GM23338 (cell line): Measurements from ENCODE around the gene MBNL3.

Experiments used
- CTCF ChIP-seq, 2 experiments: fragments of 200-600 bp in 1 of 2; sonication (generic) in 1 of 2; conservative IDR thresholded peaks; 2 replicates each; pipeline versions ENCODE4 v1.5.1 to v1.6.1; 2016 to 2017; ENCODE audit warnings: antibody characterized with exemption in 2 of 2, low read depth in 2 of 2, mild to moderate bottlenecking in 2 of 2, moderate library complexity in 1 of 2
- ZNF331 ChIP-seq: fragments of 250-450 bp; sonication (Bioruptor Pico); IDR thresholded peaks from 2 replicates; pipeline ENCODE4 v1.5.0; 2020; ENCODE audit warnings: low read depth, mild to moderate bottlenecking, moderate library complexity

- TF ChIP-seq CTCF (conservative IDR thresholded peaks at IDR 0.05; ENCODE audit: low read depth in 2 of 2) = no peak
- no peak for TF ChIP-seq ZNF331 (CRISPR knock-in tag)
Observed at GRCh38 chrX:132518401-132518800, 29.6 kb upstream of the MBNL3 start.
